A172 (cell line): ENCODE measurements around the gene GLYATL1. TPM values are rescaled to one million over a fixed set of nuclear protein-coding genes. Genes with fewer than 3 reads are reported as not detected.
"Not testable (repeated sequence)": the region's sequence is repeated elsewhere in the genome, so short reads cannot be mapped to it uniquely, and the experiment has no call there.

ENCODE experiments used
- DNase-seq: peaks from one replicate; pipeline ENCODE4 v3.0.0-alpha.2; 2015; ENCODE audit warnings: low spot score
- total RNA-seq: library from RNA; depleted of rRNA; stranded (reverse); fragments of >200 nt; shearing (Covaris generic); gene quantifications from 2 replicates; pipeline ENCODE4 v1.2.3, GENCODE V29; 2014; rRNA removed

Gene GLYATL1
- total RNA-seq, 1 experiment from 2014 or later = not detected

DNA sequence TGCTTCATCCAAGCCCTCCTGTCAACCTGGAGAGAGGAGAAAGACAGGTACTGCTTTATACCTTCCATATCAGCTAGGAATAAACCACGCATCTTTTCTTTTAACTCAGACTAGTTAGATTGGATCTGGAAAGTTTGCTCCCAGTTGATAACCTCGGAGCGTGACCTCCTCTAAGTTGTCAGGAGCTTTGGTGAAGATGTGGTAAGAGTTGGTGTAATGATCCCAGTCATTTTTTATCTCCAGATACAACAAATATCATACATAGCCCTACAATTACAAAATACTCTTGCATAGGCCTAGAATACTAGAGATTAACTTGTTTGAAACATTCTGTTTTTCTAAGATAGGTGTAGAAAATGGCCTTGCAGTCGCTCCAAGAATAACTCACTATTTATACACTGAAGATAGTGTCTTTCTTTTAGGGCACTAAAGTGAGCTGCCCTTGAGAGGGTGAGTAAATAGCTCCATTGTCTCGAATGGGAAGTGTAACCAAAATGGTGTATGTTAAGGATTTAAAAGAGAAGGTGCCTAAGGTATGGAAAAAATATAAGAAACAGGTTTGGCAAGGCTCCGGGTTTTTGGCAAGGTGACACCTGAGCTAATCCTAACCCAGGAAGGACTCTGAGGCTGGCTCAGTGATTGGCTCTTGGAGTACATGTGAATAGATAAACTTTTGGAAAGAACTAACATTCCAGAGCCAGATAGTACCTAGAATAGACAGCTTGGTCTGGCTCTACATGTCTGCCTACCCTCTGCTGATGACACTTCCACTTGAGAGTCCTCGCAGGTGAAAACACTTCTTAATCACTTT is 59.4 kb downstream of the GLYATL1 start:
- no peak for DNase-seq

DNA sequence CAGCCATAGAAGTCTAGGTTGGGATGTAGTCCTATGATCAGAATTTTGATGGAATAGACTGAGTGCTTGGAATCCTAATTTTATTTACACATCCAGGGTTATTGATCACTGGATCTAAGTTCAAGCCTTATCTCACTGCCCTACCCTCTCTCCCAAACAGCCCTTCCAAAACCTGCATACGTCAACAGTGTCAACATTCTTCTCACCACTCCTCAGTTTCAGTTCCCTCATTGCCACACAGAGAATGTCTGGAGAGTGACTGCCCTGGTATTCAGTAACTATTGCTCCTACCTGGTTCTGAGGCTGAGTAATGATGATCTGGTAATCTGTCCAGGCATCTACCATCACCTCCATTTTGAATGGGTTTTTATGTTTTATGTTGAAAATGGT is 60.0 kb downstream of the GLYATL1 start:
- no peak for DNase-seq

DNA sequence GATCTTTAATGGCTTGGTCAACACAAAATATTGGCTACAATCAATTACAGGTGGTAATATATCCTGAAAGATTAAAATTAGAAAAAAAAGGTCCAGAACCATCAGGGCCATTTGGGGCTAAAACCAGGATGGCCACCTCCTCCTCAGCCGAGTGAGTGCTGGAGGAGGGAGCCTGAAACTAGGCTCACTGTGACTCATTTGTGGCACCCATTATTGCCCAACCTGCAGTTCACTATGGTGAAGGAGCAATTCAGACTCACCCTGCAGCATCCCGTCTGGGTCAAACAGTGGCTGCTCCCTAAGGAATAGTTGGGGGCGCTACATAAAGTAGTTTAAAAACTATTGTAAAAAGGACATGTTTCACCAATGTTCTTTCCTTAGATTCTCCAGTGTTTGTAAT is 60.7 kb downstream of the GLYATL1 start:
- no peak for DNase-seq

DNA sequence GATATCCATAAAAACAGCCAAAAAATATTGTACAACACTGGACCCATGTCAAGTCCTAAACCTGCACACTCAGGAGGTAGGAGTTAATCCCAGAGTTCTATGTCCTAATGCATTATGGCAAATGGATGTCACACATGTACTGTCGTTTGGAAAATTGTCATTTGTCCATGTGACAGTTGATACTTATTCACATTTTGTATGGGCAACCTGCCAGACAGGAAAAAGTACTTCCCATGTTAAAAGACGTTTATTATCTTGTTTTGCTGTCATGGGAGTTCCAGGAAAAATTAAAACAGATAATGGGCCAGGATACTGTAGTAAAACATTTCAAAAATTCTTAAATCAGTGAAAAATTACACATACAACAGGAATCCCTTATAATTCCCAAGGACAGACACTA is 62.7 kb downstream of the GLYATL1 start:
- not testable (repeated sequence) for DNase-seq

Other genes with a start within 250 kb of the GLYATL1 start
- gene GLYAT, start 207.5 kb upstream of the GLYATL1 start, total RNA-seq = not detected in 2 replicates
- gene GLYATL2, start 94.8 kb upstream of the GLYATL1 start, total RNA-seq = 0.14 TPM in 1 of 2 replicates, not detected in the other
- not detected in 2 replicates for gene GLYATL1B, start 146.8 kb downstream of the GLYATL1 start, total RNA-seq
- gene FAM111B, start 167.7 kb downstream of the GLYATL1 start, total RNA-seq = 26.7 and 31.4 TPM in 2 replicates
- 83.5 and 102 TPM in 2 replicates for gene FAM111A, start 203.4 kb downstream of the GLYATL1 start, total RNA-seq
- 0.12 and 0.21 TPM in 2 replicates for gene DTX4, start 232.6 kb downstream of the GLYATL1 start, total RNA-seq